GM21528 (cell line): Measurements from ENCODE around the gene NEDD4L.
"Not testable (repeated sequence)": the region's sequence is repeated elsewhere in the genome, so short reads cannot be mapped to it uniquely, and the experiment has no call there.

Experiments used
- ATAC-seq: cut with Tn5 transposase; IDR thresholded peaks from one replicate; pipeline ENCODE4 v1.9.1; 2021; ENCODE audit warnings: mild to moderate bottlenecking, moderate library complexity; ENCODE audit not compliant: unreplicated experiment, low FRiP score

Gene NEDD4L

DNA sequence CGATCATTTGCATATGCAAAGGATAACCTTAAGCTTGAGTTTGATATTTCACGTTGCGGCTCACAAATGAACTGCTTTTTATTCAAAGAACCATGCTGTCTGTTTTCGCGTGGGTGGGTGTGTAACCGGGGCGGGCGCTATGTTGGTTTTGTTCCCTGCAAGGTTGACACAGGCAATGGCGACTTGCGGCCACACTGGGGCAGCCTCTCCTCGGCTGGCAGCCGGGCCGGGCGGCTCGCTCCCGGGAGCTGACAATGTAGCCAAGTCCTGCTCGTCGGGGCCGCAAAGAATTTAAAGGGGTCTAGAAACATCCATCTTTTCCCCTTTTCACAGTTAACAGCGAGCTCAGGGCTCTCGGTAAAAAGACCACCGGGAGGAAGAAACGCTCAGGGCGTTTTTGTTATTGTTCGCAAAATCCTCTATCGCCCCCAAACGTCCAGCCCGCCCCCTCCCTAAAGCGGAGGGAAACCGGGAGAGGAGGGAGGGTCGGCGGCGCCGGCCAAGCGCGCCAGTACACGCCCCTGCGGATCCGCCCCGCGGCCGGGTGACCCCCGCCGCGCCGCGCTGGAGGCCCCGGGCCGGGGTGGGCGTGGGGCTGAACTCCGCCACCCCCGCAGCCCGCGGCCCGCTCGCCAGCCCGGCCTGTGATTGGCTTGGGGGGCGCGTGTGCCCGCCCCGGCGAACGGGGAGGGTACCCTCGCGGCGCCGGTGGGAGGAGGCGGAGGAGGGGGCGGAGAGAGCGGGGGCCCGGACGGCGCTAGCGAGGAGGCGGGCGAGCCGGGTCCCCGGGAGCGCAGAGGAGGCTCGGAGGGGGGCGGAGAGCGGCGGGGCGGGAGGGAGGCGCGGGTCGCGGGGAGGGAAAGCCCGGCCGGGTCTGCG lies at the start of gene NEDD4L:
Gene NEDD4L (plus strand): TSS at position 736 of the 879 bp plus-strand sequence. CDS start 435 bp downstream, outside the sequence.
- ATAC-seq, result peak; percentile 77

DNA sequence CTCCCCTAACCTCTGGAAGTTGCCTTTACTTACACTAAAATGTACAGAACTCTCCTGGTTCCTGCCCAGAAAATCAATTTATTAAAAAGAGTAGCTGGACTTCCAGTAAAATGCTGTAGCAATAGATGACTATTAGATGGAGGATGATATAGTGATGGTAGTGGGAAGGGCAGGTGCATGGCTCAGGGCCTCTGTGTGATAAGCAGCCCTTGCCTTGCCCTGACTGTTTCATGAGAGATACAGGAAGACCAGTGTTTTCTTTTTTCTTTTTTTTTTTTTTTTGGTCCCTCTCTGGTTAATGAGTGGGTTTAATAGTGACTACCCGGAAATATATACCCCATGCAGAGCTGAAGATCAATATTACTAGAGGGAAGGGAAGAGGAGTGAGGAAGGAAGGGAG lies 48.7 kb upstream of the NEDD4L start:
- ATAC-seq, result no peak

DNA sequence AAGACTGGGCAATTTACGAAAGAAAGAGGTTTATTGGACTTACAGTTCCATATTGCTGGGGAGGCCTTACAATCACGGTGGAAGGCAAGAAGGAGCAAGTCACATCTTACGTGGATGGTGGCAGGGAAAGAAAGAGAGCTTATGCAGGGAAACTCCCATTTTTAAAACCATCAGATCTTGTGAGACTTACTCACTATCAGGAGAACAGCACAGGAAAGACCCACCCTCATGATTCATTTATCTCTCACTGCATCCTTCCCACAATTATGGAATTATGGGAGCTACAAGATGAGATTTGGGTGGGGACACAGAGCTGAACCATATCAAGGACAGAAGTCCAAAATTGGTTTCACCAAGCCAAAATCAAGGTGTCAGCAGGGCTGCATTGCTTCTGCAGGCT lies 47.1 kb upstream of the NEDD4L start:
- ATAC-seq, result not testable (repeated sequence)

GRCh38 chr18:57997820-57998219 lies 46.2 kb upstream of the NEDD4L start:
- no peak for ATAC-seq

DNA sequence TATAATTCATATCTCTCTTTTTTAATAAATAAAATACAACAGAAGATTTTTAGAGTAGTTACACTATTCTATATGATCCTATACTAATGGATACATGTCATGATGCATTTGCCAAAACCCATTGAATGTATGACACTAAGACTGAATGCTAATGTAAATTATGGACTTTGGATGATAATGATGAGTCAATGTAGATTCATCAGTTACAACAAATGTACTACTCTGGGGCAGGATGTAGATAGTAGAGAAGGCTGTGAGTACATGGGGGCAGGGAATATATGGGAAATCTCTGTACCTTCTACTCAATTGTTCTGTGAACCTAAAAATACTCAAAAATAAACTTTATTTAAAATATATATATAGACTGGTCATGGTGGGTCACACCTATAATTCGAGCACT lies 45.6 kb upstream of the NEDD4L start:
- ATAC-seq, result no peak

GRCh38 chr18:58004317-58004716 lies 39.7 kb upstream of the NEDD4L start:
- ATAC-seq, result no peak

DNA sequence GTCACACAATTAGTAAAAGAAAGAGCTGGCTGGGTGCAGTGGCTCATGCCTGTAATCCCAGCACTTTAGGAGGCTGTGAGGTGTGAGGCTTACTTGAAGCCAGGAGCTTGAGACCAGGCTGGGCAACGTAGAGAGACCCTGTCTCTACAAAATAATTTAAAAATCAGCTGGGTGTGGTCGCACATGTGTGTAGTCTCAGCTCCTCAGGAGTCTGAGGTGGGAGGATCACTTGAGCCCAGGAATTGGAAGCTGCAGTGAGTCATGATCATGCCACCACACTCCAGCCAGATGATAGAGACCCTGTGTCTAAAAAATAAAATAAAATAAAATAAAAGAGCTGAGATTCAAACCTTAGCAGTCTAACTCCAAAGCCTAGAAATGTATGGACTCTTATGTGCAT lies 39.0 kb upstream of the NEDD4L start:
- no peak for ATAC-seq

DNA sequence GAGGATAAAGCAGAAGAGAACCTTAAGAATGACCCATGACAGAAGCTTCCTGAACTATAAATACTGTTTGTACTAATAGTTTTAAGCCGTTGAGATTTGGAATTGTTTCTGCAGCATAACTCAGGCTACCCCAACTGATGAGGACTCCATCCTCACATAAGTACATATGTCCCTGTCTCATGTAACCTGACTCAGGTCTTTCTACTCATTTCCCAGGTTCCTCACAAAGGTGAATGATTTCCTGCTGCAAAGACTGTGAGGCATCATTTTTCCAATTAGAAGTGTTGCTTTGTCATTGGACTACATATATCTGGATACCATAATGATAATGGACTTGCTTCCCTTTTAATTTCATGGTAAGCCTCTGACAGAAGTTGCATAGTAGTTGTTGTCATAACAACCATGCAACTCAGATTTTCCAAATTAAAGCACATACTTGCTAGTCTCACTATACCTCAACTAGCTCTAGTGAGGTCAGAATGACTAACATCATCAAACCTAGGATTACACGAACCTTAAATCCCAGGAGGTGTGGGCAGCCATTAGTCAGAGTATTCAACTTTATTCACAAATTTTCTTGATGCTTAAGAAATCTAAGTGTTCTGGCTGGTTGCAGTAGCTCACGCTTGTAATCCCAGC lies 38.0 kb upstream of the NEDD4L start:
- ATAC-seq, result no peak

- no peak for ATAC-seq
Observed at GRCh38 chr18:58009166-58009565, 34.9 kb upstream of the NEDD4L start.

- no peak for ATAC-seq
Observed at GRCh38 chr18:58010265-58010664, 33.8 kb upstream of the NEDD4L start.

DNA sequence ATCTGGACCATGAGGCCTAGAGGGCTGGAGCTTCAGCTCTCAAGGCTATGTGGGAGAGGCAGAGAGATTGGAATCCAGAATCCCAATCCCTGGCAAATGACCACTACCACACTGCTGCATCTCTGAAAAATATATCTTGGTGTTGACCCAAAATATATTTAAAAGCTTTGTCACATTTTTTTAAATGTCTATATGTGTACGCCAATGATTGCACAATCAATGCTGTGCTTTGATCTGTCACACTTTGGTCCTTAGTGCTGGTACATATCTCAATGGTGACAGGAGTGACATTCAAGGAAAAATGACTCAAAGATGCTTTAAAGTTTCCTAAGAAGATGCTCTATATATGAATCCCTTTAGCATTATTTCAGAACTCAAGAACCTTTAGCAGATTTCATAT lies 31.7 kb upstream of the NEDD4L start:
- ATAC-seq, result no peak

DNA sequence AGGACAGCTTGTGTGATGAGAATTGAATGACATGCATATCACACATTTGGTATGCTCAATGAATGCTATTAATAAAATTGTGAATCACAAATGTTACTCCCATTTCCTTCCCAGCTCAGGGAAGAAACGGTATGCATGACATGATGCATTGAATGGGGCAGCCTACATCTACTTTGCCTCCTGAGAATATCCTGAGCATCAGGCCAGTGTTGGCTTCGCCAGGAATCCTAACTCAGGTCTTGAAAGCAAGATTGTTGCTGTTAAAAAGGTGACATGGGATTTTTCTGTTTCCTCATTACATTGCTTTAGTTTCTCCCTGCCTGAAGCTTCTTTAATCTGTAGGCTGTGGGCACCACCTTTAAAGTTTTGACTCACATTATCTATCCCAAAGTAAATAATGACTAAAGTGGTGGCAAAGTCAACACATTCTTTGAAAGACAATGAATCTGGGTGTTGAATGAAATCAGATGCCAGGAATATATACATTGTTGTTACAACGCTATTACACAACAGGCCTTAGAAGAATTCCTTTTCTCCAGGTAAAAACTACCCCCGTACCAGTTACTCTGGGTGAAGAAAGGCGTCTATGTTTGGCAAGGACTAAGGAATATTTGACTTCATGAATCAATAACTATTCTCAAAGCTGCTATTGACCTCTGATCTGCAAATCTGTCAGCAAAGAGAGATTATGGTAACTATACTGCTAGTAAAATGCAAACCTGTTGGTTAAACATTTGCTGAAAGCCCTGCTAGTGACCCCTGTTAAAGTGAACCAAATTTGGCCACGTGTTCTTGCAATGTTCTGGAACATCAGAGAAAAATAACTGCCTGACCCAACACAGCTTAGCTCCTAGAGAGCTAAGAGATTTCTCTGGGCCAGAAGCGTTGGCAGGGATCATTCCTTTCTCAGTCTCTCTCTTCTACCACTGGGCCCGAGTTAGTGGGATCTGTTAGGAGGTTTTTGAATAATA lies 30.5 kb upstream of the NEDD4L start:
- no peak for ATAC-seq

GRCh38 chr18:58015065-58015780 lies 28.8 kb upstream of the NEDD4L start:
- ATAC-seq, result peak; percentile 99

- ATAC-seq, result no peak
Observed at GRCh38 chr18:58017267-58017666, 26.8 kb upstream of the NEDD4L start.

DNA sequence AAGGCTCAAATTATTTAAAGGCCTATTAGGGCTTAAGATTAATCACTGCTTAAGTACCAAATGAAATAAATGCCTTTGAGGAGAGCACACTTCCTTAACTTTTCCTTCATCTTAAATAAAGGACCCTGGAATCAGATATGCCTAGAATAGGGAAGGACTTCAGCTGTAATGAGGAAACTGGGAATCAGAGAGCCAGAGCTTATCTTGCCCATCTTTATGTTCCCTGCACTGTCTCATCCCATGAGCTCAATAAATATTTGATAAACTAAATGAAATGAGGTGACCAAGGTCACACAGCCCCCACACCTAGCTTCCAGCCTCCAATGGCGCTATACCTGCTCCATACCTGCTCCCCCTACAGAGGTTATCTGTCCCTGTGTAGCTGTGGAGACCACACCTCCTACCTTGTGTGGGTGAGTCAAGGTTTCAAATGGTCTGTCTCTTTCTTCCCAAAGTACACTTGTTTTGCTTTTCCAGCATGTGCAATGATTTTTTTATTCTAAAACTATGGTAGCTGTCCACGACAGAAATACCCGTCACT lies 23.4 kb upstream of the NEDD4L start:
- ATAC-seq, result no peak

DNA sequence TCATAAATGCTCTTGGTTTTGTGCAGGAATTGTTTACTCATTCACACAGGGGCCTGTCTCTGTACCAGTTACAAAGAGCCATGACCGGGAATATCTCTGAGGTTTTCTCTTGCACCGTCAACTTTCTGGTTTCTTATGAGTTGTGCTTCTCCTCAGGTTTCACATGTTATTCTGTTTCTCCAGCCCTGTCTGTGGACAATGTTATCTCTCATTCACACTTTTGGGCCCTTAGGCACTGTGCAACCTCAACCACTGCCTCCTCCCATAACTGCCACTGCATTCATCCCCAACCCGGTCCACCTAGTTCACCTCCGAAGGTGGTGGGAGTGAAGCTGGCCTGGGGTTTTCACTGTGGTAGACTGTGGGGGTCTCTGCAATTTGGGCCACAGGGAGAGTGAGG lies 22.5 kb upstream of the NEDD4L start:
- ATAC-seq, result no peak

DNA sequence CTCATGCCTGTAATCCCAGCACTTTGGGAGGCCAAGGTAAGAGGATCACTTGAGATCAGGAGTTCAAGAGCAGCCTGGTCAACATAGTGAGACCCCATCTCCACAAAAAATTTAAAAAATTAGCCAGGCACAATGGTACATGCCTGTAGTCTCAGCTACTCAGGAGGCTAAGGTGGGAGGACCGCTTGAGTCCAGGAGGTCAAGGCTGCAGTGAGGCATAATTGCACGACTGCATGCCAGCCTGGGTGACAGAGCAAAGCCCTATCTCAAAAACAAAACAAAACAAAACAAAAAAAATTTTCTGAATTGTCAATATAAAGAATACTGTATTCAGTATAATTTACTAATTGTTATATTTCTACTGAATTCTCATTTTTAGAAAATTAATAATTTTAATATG lies 20.9 kb upstream of the NEDD4L start:
- no peak for ATAC-seq

DNA sequence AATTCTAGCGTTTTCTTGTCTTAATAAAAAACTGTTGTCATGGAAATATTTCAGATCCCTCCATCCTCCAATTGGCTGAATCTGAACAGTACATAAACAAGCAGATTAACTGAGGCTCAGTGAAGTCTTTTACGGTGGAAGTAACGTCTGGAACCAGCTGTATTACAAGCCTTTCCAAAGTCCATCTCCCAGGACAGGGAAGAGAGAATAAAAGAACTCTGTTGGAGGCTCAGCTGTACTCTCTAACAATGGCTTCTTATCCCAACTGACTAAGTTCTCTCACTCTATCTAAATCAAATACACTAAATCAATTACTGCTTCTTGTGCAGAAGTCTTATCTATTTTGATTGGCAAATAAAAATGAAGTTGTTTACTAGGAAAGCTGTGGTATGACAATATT lies 19.9 kb upstream of the NEDD4L start:
- no peak for ATAC-seq

- ATAC-seq, result no peak
Observed at GRCh38 chr18:58025205-58025604, 18.8 kb upstream of the NEDD4L start.

GRCh38 chr18:58025733-58026132 lies 18.3 kb upstream of the NEDD4L start:
- ATAC-seq, result no peak
